Measurements from ENCODE around the gene F2RL3. TPM values are rescaled to one million over a fixed set of nuclear protein-coding genes. Genes with fewer than 3 reads are reported as not detected.

Gene F2RL3
- total and polyA plus RNA-seq, 2 of the 8 experiments (the other 6 are each of a cell fraction or from before 2014, with no cell fraction given), result not detected

- Histone ChIP-seq H3K56ac (replicated peaks; ENCODE audit: insufficient read length, low read depth, low read length) (no peak overlapping the region), H4K5ac (ENCODE audit: insufficient read length, low read depth, low read length) (no peak overlapping the region), H2AFZ (ENCODE audit: low read length) (no peak overlapping the region), H3K14ac (ENCODE audit: insufficient read length) (no peak overlapping the region), H3K36me3 (ENCODE audit: control insufficient read depth in 2 of 4, insufficient read depth in 4 of 4, low read length in 3 of 4) (peaks cover 23 to 73% (median 53%) of the 10 kb centered on the region in 4 experiments), H3K27me3 (replicated peaks in 1 of 4; ENCODE audit: control insufficient read depth in 3 of 4, extremely low read depth in 1 of 4, insufficient read depth in 3 of 4, low read length in 3 of 4) (no peaks in the 10 kb centered on the region), H3K27ac (ENCODE audit: low read depth, low read length) (no peak overlapping the region), H3K4me2 (ENCODE audit: insufficient read depth in 1 of 2, low read depth in 2 of 2, low read length in 2 of 2) (no peak overlapping the region), H3K18ac (ENCODE audit: extremely low read depth, low read length) (no peak overlapping the region), H2BK120ac (replicated peaks; ENCODE audit: low read depth, low read length) (no peak overlapping the region), H3K9ac (replicated peaks in 1 of 4; ENCODE audit: extremely low read depth in 1 of 4, low read depth in 3 of 4, low read length in 3 of 4) (no peak overlapping the region), H3K23ac (ENCODE audit: insufficient read length) (no peak overlapping the region), H3K79me1 (ENCODE audit: low read depth, low read length) (peaks cover 6% of the 10 kb centered on the region), H3K23me2 (ENCODE audit: low read depth, low read length) (no peaks in the 10 kb centered on the region), H2AK5ac (ENCODE audit: low read depth, low read length) (no peak overlapping the region), H2BK12ac (ENCODE audit: low read depth, low read length) (no peak overlapping the region), H3K4me3 (ENCODE audit: extremely low read depth in 1 of 4, insufficient read depth in 2 of 4, low read depth in 3 of 4, low read length in 4 of 4) (no peak overlapping the region), H4K8ac (ENCODE audit: extremely low read depth, insufficient read depth, low read length) (no peak overlapping the region), H4K20me1 (replicated peaks in 1 of 2; ENCODE audit: control insufficient read depth in 1 of 2, insufficient read depth in 2 of 2, low read length in 2 of 2) (peaks cover 1 to 10% of the 10 kb centered on the region in 2 experiments), H3K9me3 (ENCODE audit: insufficient read depth in 2 of 2, low read depth in 1 of 2, low read length in 1 of 2) (no peaks in the 10 kb centered on the region), H2BK15ac (ENCODE audit: low read length) (no peak overlapping the region), H4K91ac (replicated peaks; ENCODE audit: insufficient read length, low read length) (no peak overlapping the region), H2BK20ac (ENCODE audit: low read length) (no peak overlapping the region), H3K4me1 (replicated peaks in 1 of 4; ENCODE audit: control insufficient read depth in 3 of 4, insufficient read depth in 4 of 4, low read length in 3 of 4) (no peaks in the 10 kb centered on the region), H2BK5ac (ENCODE audit: low read depth, low read length) (no peak overlapping the region), H3K79me2 (ENCODE audit: control insufficient read depth in 1 of 2, insufficient read depth in 2 of 2, low read length in 2 of 2) (peaks cover 0 to 1% of the 10 kb centered on the region in 2 experiments; a peak in 1 of 4 replicates), H3K4ac (replicated peaks; ENCODE audit: insufficient read length, low read depth, low read length) (no peak overlapping the region)
- WGBS, 2 experiments (ENCODE audit: extremely low coverage in 1 of 2, insufficient coverage in 1 of 2, insufficient read length in 1 of 2, insufficient replicate concordance in 2 of 2, low coverage in 1 of 2, low lambda C conversion rate in 2 of 2, missing lambda C conversion rate in 1 of 2), result 97% methylated on average over 20 of the region's 20 CpGs; no CpG with 5 or more reads in 1 of the 2 experiments
- no peak for TF ChIP-seq SIX5 (IDR thresholded peaks at IDR 0.05; ENCODE audit: low read depth, low read length)
- no peak for TF ChIP-seq EP300 (IDR thresholded peaks at IDR 0.05; ENCODE audit: borderline replicate concordance in 1 of 2, low read depth in 2 of 2, low read length in 2 of 2)
- no peak for TF ChIP-seq POLR2A (IDR thresholded peaks at IDR 0.05; ENCODE audit: control extremely low read depth in 1 of 2, low read depth in 2 of 2, low read length in 2 of 2)
- TF ChIP-seq KDM4A (IDR thresholded peaks at IDR 0.05; ENCODE audit: low read depth, low read length, severe bottlenecking), result no peak
- no peak for TF ChIP-seq CBX8 (IDR thresholded peaks at IDR 0.05; ENCODE audit: borderline replicate concordance, low read depth, low read length)
- no peak for TF ChIP-seq ASH2L (IDR thresholded peaks at IDR 0.05; ENCODE audit: low read length)
- no peak for TF ChIP-seq CHD2 (IDR thresholded peaks at IDR 0.05; ENCODE audit: low read length)
- TF ChIP-seq HDAC6 (IDR thresholded peaks at IDR 0.05; ENCODE audit: low read depth, low read length), result no peak
- TF ChIP-seq KDM5A (IDR thresholded peaks at IDR 0.05; ENCODE audit: low read length), result no peak
- POLR2A ChIA-PET (ENCODE audit: partially characterized antibody), result interaction anchor here (0.8 kb wide), 1 partner anchor 10 kb away, joined by 3 read pairs; no protein-coding TSS in a partner anchor
- CTCF ChIA-PET (ENCODE audit: partially characterized antibody), result interaction anchor here (1.1 kb wide), 1 partner anchor 97 kb away, joined by 4 read pairs; no protein-coding TSS in a partner anchor
- FAIRE-seq (no peak), DNase-seq (ENCODE audit: low read depth in 1 of 2, low spot score in 2 of 2) (no peak)
These were observed 20.2 kb upstream of the F2RL3 start for GRCh38 chr19:16868423-16869130.

All from H1 (cell line).